Measurements from ENCODE around the gene ANKRA2.

The ANKRA2 gene

GRCh38 chr5:73528248-73528647 lies 37.2 kb downstream of the ANKRA2 start:
- no peak for TF ChIP-seq EZH2 (optimal IDR thresholded peaks at IDR 0.05; ENCODE audit: low read depth, low read length)
- TF ChIP-seq, protein P1, sequence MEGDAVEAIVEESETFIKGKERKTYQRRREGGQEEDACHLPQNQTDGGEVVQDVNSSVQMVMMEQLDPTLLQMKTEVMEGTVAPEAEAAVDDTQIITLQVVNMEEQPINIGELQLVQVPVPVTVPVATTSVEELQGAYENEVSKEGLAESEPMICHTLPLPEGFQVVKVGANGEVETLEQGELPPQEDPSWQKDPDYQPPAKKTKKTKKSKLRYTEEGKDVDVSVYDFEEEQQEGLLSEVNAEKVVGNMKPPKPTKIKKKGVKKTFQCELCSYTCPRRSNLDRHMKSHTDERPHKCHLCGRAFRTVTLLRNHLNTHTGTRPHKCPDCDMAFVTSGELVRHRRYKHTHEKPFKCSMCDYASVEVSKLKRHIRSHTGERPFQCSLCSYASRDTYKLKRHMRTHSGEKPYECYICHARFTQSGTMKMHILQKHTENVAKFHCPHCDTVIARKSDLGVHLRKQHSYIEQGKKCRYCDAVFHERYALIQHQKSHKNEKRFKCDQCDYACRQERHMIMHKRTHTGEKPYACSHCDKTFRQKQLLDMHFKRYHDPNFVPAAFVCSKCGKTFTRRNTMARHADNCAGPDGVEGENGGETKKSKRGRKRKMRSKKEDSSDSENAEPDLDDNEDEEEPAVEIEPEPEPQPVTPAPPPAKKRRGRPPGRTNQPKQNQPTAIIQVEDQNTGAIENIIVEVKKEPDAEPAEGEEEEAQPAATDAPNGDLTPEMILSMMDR (IDR thresholded peaks at IDR 0.05; ENCODE audit: low read length): no peak
- no peak for TF ChIP-seq EZH2phosphoT487 (IDR thresholded peaks at IDR 0.05; ENCODE audit: low read length)
- Histone ChIP-seq H3K4me3 (ENCODE audit: low read length) (no peak overlapping the region), H3K9ac (ENCODE audit: low read length) (no peak overlapping the region), H3K36me3 (replicated peaks; ENCODE audit: insufficient read depth, low read length) (no peaks in the 10 kb centered on the region), H3K27me3 (replicated peaks; ENCODE audit: insufficient read depth, low read length) (no peaks in the 10 kb centered on the region), H3K4me2 (ENCODE audit: low read depth, low read length) (no peak overlapping the region), H3K9me3 (replicated peaks; ENCODE audit: insufficient read depth, low read length) (no peaks in the 10 kb centered on the region), H3K79me2 (ENCODE audit: low read length) (no peaks in the 10 kb centered on the region), H4K20me1 (ENCODE audit: insufficient read depth, low read length) (no peaks in the 10 kb centered on the region), H3F3A (ENCODE audit: insufficient read depth, low read length) (no peaks in the 10 kb centered on the region), H2AFZ (ENCODE audit: low read length) (no peak overlapping the region), H3K4me1 (ENCODE audit: low read length) (no peaks in the 10 kb centered on the region), H3K9me2 (replicated peaks; ENCODE audit: insufficient read depth, low read length) (no peaks in the 10 kb centered on the region), H3K27ac (ENCODE audit: low read length) (no peak overlapping the region)
- DNase-seq: no peak

DNA sequence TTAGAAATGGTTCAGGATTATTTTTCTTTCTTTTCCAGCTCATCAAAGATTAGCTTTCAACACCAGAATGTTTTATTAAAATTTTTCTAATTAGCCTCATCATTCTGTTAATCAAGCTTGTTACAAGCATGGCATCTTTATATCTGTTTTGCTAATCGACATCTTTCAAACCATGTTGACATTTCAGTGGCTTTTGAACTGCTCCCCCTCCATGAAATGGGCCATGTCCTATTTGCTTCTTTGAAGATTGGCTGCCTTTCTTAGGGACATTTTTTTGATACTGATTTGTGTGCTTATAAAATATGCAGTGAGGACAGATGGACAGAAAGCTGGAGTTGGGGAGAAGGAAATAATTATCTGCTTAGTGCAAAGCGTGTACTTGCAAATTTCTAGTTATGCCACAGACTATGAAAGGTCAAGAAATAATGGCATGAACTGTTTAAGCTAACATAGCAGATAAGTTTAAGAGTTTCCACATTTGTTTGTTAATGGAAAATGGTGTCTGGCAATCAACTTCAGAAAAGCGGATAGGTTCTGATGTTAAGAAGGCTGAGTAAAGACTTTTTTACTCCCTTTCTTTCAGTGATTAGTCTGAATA lies 39.7 kb downstream of the ANKRA2 start:
- H3K4me2 ChIP-seq (ENCODE audit: low read depth, low read length): no peak overlapping the region
- H3F3A ChIP-seq (ENCODE audit: insufficient read depth, low read length): no peaks in the 10 kb centered on the region
- H3K79me2 ChIP-seq (ENCODE audit: low read length): no peaks in the 10 kb centered on the region
- H3K9ac ChIP-seq (ENCODE audit: low read length): no peak overlapping the region
- H3K9me2 ChIP-seq (replicated peaks; ENCODE audit: insufficient read depth, low read length): no peaks in the 10 kb centered on the region
- H3K9me3 ChIP-seq (replicated peaks; ENCODE audit: insufficient read depth, low read length): no peaks in the 10 kb centered on the region
- TF ChIP-seq, protein P1 (IDR thresholded peaks at IDR 0.05; ENCODE audit: low read length): no peak
- TF ChIP-seq EZH2 (optimal IDR thresholded peaks at IDR 0.05; ENCODE audit: low read depth, low read length) (no peak), EZH2phosphoT487 (IDR thresholded peaks at IDR 0.05; ENCODE audit: low read length) (no peak)
- no peaks in the 10 kb centered on the region for H4K20me1 ChIP-seq (ENCODE audit: insufficient read depth, low read length)
- H2AFZ ChIP-seq (ENCODE audit: low read length): no peak overlapping the region
- H3K36me3 ChIP-seq (replicated peaks; ENCODE audit: insufficient read depth, low read length): no peaks in the 10 kb centered on the region
- H3K4me3 ChIP-seq (ENCODE audit: low read length): no peak overlapping the region
- no peaks in the 10 kb centered on the region for H3K27me3 ChIP-seq (replicated peaks; ENCODE audit: insufficient read depth, low read length)
- no peak overlapping the region for H3K27ac ChIP-seq (ENCODE audit: low read length)
- no peaks in the 10 kb centered on the region for H3K4me1 ChIP-seq (ENCODE audit: low read length)
- no peak for DNase-seq

- H3K4me1 ChIP-seq (ENCODE audit: low read length): no peaks in the 10 kb centered on the region
- H3K9me3 ChIP-seq (replicated peaks; ENCODE audit: insufficient read depth, low read length): no peaks in the 10 kb centered on the region
- H3K36me3 ChIP-seq (replicated peaks; ENCODE audit: insufficient read depth, low read length): no peaks in the 10 kb centered on the region
- H3K4me3 ChIP-seq (ENCODE audit: low read length): no peak overlapping the region
- no peak overlapping the region for H3K4me2 ChIP-seq (ENCODE audit: low read depth, low read length)
- H3K9me2 ChIP-seq (replicated peaks; ENCODE audit: insufficient read depth, low read length): no peaks in the 10 kb centered on the region
- no peak for TF ChIP-seq EZH2 (optimal IDR thresholded peaks at IDR 0.05; ENCODE audit: low read depth, low read length)
- no peak for TF ChIP-seq EZH2phosphoT487 (IDR thresholded peaks at IDR 0.05; ENCODE audit: low read length)
- TF ChIP-seq, protein P1 (IDR thresholded peaks at IDR 0.05; ENCODE audit: low read length): no peak
- no peak overlapping the region for H2AFZ ChIP-seq (ENCODE audit: low read length)
- no peak overlapping the region for H3K9ac ChIP-seq (ENCODE audit: low read length)
- no peaks in the 10 kb centered on the region for H4K20me1 ChIP-seq (ENCODE audit: insufficient read depth, low read length)
- H3F3A ChIP-seq (ENCODE audit: insufficient read depth, low read length): no peaks in the 10 kb centered on the region
- no peaks in the 10 kb centered on the region for H3K79me2 ChIP-seq (ENCODE audit: low read length)
- no peaks in the 10 kb centered on the region for H3K27me3 ChIP-seq (replicated peaks; ENCODE audit: insufficient read depth, low read length)
- no peak overlapping the region for H3K27ac ChIP-seq (ENCODE audit: low read length)
- no peak for DNase-seq
Measured at GRCh38 chr5:73523861-73524260, 41.6 kb downstream of the ANKRA2 start.
